Activated T-cell treated with anti-CD3 and anti-CD28 coated beads, Interleukin-2, amount 50 U/mL, for 24 hours (primary cell): ENCODE measurements around the gene ISCA2.
"Not testable (repeated sequence)": the region's sequence is repeated elsewhere in the genome, so short reads cannot be mapped to it uniquely, and the experiment has no call there.

Source experiments
- DNase-seq: peaks from one replicate; pipeline ENCODE4 v3.0.0-alpha.2; 2020
- H3K27ac Mint-ChIP-seq: 2 replicates; pipeline ENCODE4 v1.8.0; 2020; ENCODE audit warnings: mild to moderate bottlenecking, mixed read lengths
- H3K27me3 Mint-ChIP-seq: 2 replicates; pipeline ENCODE4 v1.8.0; 2020; ENCODE audit warnings: mixed read lengths
- H3K36me3 Mint-ChIP-seq: 2 replicates; pipeline ENCODE4 v1.8.0; 2020; ENCODE audit warnings: low read depth, mixed read lengths
- H3K4me1 Mint-ChIP-seq: 2 replicates; pipeline ENCODE4 v1.8.0; 2020; ENCODE audit warnings: low read depth, mixed read lengths
- H3K4me3 Mint-ChIP-seq: 2 replicates; pipeline ENCODE4 v1.8.0; 2020; ENCODE audit warnings: mild to moderate bottlenecking, moderate library complexity, mixed read lengths
- H3K9me3 Mint-ChIP-seq: 2 replicates; pipeline ENCODE4 v1.8.0; 2020; ENCODE audit warnings: mixed read lengths

ISCA2 gene

GRCh38 chr14:74493343-74494261 lies at the start of gene ISCA2:
TSS of gene ISCA2 (plus strand) at chr14:74493765. CDS start at chr14:74493775, 10 bp downstream.
- Mint-ChIP-seq H3K27me3 (no peaks in the 10 kb centered on the region), H3K9me3 (no peaks in the 10 kb centered on the region), H3K36me3 (peaks cover 29% of the 10 kb centered on the region), H3K4me3 (no peak within 1 kb of the TSS), H3K27ac (peak within 1 kb of the TSS; percentile 91), H3K4me1 (peaks cover 36% of the 10 kb centered on the region)
- DNase-seq, result peak; percentile 100

- no peak for DNase-seq
- H3K4me1 Mint-ChIP-seq, result no peaks in the 10 kb centered on the region
- H3K4me3 Mint-ChIP-seq, result no peak overlapping the region
- H3K9me3 Mint-ChIP-seq, result peaks cover 2% of the 10 kb centered on the region
- H3K27me3 Mint-ChIP-seq, result peaks cover 8% of the 10 kb centered on the region
- no peaks in the 10 kb centered on the region for H3K36me3 Mint-ChIP-seq
- no peak overlapping the region for H3K27ac Mint-ChIP-seq
Observed at GRCh38 chr14:74444866-74445265, 48.7 kb upstream of the ISCA2 start.

GRCh38 chr14:74454397-74454796 lies 39.2 kb upstream of the ISCA2 start:
- not testable (repeated sequence) for H3K27ac Mint-ChIP-seq, H3K27me3 Mint-ChIP-seq, DNase-seq, H3K4me1 Mint-ChIP-seq, H3K36me3 Mint-ChIP-seq, H3K9me3 Mint-ChIP-seq, H3K4me3 Mint-ChIP-seq

GRCh38 chr14:74456684-74457564 lies 36.6 kb upstream of the ISCA2 start:
- Mint-ChIP-seq H3K36me3 (no peaks in the 10 kb centered on the region), H3K4me1 (no peaks in the 10 kb centered on the region), H3K9me3 (no peaks in the 10 kb centered on the region), H3K4me3 (no peak overlapping the region), H3K27me3 (peaks cover 4% of the 10 kb centered on the region), H3K27ac (no peak overlapping the region)
- DNase-seq, result no peak

- Mint-ChIP-seq H3K27ac (no peak overlapping the region), H3K4me3 (no peak overlapping the region), H3K9me3 (no peaks in the 10 kb centered on the region), H3K36me3 (no peaks in the 10 kb centered on the region), H3K4me1 (no peaks in the 10 kb centered on the region), H3K27me3 (peaks cover 8% of the 10 kb centered on the region)
- no peak for DNase-seq
Observed at GRCh38 chr14:74457565-74457895, 36.0 kb upstream of the ISCA2 start.

GRCh38 chr14:74459289-74459946 lies 34.1 kb upstream of the ISCA2 start:
- H3K9me3 Mint-ChIP-seq, result no peaks in the 10 kb centered on the region
- no peaks in the 10 kb centered on the region for H3K36me3 Mint-ChIP-seq
- no peak overlapping the region for H3K4me3 Mint-ChIP-seq
- H3K27me3 Mint-ChIP-seq, result peaks cover 6% of the 10 kb centered on the region
- peak; percentile 42 for DNase-seq
- H3K4me1 Mint-ChIP-seq, result no peaks in the 10 kb centered on the region
- H3K27ac Mint-ChIP-seq, result no peak overlapping the region

GRCh38 chr14:74459976-74460375 lies 33.6 kb upstream of the ISCA2 start:
- no peak overlapping the region for H3K27ac Mint-ChIP-seq

GRCh38 chr14:74462993-74463392 lies 30.6 kb upstream of the ISCA2 start:
- Mint-ChIP-seq H3K4me3 (no peak overlapping the region), H3K36me3 (no peaks in the 10 kb centered on the region), H3K4me1 (no peaks in the 10 kb centered on the region), H3K27me3 (peaks cover 6% of the 10 kb centered on the region), H3K27ac (no peak overlapping the region), H3K9me3 (no peaks in the 10 kb centered on the region)
- no peak for DNase-seq

More at GRCh38 chr14:74459976-74460375, 33.6 kb upstream of the ISCA2 start:
- peaks cover 6% of the 10 kb centered on the region for H3K27me3 Mint-ChIP-seq
- H3K4me1 Mint-ChIP-seq, result no peaks in the 10 kb centered on the region
- no peaks in the 10 kb centered on the region for H3K9me3 Mint-ChIP-seq
- H3K36me3 Mint-ChIP-seq, result no peaks in the 10 kb centered on the region
- no peak for DNase-seq
- no peak overlapping the region for H3K4me3 Mint-ChIP-seq

- H3K27ac Mint-ChIP-seq, result no peak overlapping the region
- H3K9me3 Mint-ChIP-seq, result no peaks in the 10 kb centered on the region
- H3K27me3 Mint-ChIP-seq, result peaks cover 6% of the 10 kb centered on the region
- H3K4me3 Mint-ChIP-seq, result no peak overlapping the region
- no peaks in the 10 kb centered on the region for H3K36me3 Mint-ChIP-seq
- no peak for DNase-seq
- H3K4me1 Mint-ChIP-seq, result no peaks in the 10 kb centered on the region
Observed at GRCh38 chr14:74463697-74464096, 29.9 kb upstream of the ISCA2 start.

- H3K27ac Mint-ChIP-seq, result no peak overlapping the region
- H3K27me3 Mint-ChIP-seq, result peaks cover 6% of the 10 kb centered on the region
- H3K9me3 Mint-ChIP-seq, result no peaks in the 10 kb centered on the region
- H3K36me3 Mint-ChIP-seq, result no peaks in the 10 kb centered on the region
- H3K4me1 Mint-ChIP-seq, result no peaks in the 10 kb centered on the region
- H3K4me3 Mint-ChIP-seq, result no peak overlapping the region
- DNase-seq, result no peak
Observed at GRCh38 chr14:74464785-74465184, 28.8 kb upstream of the ISCA2 start.

- Mint-ChIP-seq H3K27me3 (peaks cover 6% of the 10 kb centered on the region), H3K9me3 (no peaks in the 10 kb centered on the region), H3K36me3 (no peaks in the 10 kb centered on the region), H3K4me3 (no peak overlapping the region), H3K27ac (no peak overlapping the region), H3K4me1 (no peaks in the 10 kb centered on the region)
- DNase-seq, result no peak
Observed at GRCh38 chr14:74465335-74465734, 28.2 kb upstream of the ISCA2 start.

GRCh38 chr14:74468513-74468912 lies 25.1 kb upstream of the ISCA2 start:
- no peaks in the 10 kb centered on the region for H3K4me1 Mint-ChIP-seq

GRCh38 chr14:74469548-74470518 lies 23.7 kb upstream of the ISCA2 start:
- no peaks in the 10 kb centered on the region for H3K27me3 Mint-ChIP-seq
- no peaks in the 10 kb centered on the region for H3K36me3 Mint-ChIP-seq
- H3K9me3 Mint-ChIP-seq, result no peaks in the 10 kb centered on the region
- no peaks in the 10 kb centered on the region for H3K4me1 Mint-ChIP-seq
- H3K27ac Mint-ChIP-seq, result no peak overlapping the region
- no peak overlapping the region for H3K4me3 Mint-ChIP-seq
- no peak for DNase-seq

More at GRCh38 chr14:74468513-74468912, 25.1 kb upstream of the ISCA2 start:
- Mint-ChIP-seq H3K36me3 (no peaks in the 10 kb centered on the region), H3K27ac (no peak overlapping the region), H3K27me3 (no peaks in the 10 kb centered on the region), H3K4me3 (no peak overlapping the region), H3K9me3 (no peaks in the 10 kb centered on the region)
- DNase-seq, result no peak
